ENCODE data around the gene ARG1.
"Not testable (repeated sequence)": the region's sequence is repeated elsewhere in the genome, so short reads cannot be mapped to it uniquely, and the experiment has no call there.

- TF ChIP-seq, protein P1, sequence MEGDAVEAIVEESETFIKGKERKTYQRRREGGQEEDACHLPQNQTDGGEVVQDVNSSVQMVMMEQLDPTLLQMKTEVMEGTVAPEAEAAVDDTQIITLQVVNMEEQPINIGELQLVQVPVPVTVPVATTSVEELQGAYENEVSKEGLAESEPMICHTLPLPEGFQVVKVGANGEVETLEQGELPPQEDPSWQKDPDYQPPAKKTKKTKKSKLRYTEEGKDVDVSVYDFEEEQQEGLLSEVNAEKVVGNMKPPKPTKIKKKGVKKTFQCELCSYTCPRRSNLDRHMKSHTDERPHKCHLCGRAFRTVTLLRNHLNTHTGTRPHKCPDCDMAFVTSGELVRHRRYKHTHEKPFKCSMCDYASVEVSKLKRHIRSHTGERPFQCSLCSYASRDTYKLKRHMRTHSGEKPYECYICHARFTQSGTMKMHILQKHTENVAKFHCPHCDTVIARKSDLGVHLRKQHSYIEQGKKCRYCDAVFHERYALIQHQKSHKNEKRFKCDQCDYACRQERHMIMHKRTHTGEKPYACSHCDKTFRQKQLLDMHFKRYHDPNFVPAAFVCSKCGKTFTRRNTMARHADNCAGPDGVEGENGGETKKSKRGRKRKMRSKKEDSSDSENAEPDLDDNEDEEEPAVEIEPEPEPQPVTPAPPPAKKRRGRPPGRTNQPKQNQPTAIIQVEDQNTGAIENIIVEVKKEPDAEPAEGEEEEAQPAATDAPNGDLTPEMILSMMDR (IDR thresholded peaks at IDR 0.05), result not testable (repeated sequence)
- TF ChIP-seq POLR2AphosphoS5 (IDR thresholded peaks at IDR 0.05; ENCODE audit: insufficient read depth in 1 of 2, low read depth in 1 of 2), result not testable (repeated sequence)
These were observed 41.3 kb upstream of the ARG1 start for GRCh38 chr6:131531681-131532080.
